ENCODE data around the gene RANBP6. TPM values are rescaled to one million over a fixed set of nuclear protein-coding genes. Genes with fewer than 3 reads are reported as not detected.
"Not testable (repeated sequence)": the region's sequence is repeated elsewhere in the genome, so short reads cannot be mapped to it uniquely, and the experiment has no call there.

RANBP6 gene
- total RNA-seq, 1 donor from 2014 or later = 14.8 TPM

DNA sequence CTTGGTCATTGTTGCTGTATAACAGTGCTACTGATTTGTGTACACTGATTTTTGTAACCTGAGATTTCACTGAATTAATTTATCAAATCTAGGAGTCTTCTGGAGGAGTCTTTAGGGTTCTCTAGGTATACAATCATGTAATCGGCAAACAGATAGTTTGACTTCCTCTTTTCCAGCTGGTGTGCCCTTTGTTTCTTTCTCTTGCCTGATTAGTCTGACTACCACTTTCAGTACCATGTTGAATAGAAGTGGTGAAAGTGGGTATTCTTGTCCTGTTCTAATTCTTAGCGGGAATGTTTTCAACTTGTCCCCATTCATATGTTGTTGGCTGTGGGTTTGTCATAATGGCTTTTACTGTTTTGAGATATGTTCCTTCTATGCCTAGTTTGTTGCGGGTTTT lies 24.7 kb upstream of the RANBP6 start:
- no peak overlapping the region for H3K4me3 ChIP-seq
- H3K4me1 ChIP-seq = no peaks in the 10 kb centered on the region
- intact Hi-C loops (cut with DNase I) = no loop called here
- H3K36me3 ChIP-seq = no peaks in the 10 kb centered on the region
- no peak overlapping the region for H3K27ac ChIP-seq
- TF ChIP-seq, protein P1, sequence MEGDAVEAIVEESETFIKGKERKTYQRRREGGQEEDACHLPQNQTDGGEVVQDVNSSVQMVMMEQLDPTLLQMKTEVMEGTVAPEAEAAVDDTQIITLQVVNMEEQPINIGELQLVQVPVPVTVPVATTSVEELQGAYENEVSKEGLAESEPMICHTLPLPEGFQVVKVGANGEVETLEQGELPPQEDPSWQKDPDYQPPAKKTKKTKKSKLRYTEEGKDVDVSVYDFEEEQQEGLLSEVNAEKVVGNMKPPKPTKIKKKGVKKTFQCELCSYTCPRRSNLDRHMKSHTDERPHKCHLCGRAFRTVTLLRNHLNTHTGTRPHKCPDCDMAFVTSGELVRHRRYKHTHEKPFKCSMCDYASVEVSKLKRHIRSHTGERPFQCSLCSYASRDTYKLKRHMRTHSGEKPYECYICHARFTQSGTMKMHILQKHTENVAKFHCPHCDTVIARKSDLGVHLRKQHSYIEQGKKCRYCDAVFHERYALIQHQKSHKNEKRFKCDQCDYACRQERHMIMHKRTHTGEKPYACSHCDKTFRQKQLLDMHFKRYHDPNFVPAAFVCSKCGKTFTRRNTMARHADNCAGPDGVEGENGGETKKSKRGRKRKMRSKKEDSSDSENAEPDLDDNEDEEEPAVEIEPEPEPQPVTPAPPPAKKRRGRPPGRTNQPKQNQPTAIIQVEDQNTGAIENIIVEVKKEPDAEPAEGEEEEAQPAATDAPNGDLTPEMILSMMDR (IDR thresholded peaks at IDR 0.05) = no peak
- H3K27me3 ChIP-seq = no peaks in the 10 kb centered on the region
- DNase-seq = no peak
- ATAC-seq = no peak
- no peaks in the 10 kb centered on the region for H3K9me3 ChIP-seq

GRCh38 chr9:6036391-6036790 lies 21.0 kb upstream of the RANBP6 start:
- intact Hi-C loops (cut with DNase I) = no loop called here
- H3K36me3 ChIP-seq = no peaks in the 10 kb centered on the region
- ATAC-seq = no peak

DNA sequence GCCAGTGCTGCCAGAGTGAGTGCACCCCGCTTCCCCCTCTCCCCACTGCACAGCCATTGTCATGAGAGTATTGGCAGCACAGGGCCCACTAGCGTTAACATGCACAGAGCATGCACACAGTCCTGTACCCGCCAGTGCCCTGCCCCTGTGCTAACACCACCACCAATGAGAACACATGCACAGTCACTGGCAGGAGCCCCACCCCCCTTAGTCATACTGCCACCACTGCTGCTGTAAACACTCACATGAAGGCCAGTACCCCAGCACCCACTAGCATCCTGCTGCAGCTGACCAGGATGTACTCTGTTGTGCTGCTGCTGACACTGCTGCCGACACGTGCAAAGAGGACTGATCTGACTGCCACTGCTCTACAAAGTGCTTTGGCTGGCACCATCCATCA lies 19.5 kb upstream of the RANBP6 start:
- TF ChIP-seq, protein P1 (IDR thresholded peaks at IDR 0.05) = no peak
- ATAC-seq (peak; percentile 36), DNase-seq (no peak)
- H3K9me3 ChIP-seq = no peaks in the 10 kb centered on the region
- no peaks in the 10 kb centered on the region for H3K36me3 ChIP-seq
- no peak overlapping the region for H3K4me3 ChIP-seq
- H3K27me3 ChIP-seq = no peaks in the 10 kb centered on the region
- intact Hi-C loops (cut with DNase I) = no loop called here
- H3K27ac ChIP-seq = no peak overlapping the region
- H3K4me1 ChIP-seq = no peaks in the 10 kb centered on the region

More at GRCh38 chr9:6036391-6036790, 21.0 kb upstream of the RANBP6 start:
- no peaks in the 10 kb centered on the region for H3K9me3 ChIP-seq
- H3K27ac ChIP-seq = no peak overlapping the region
- no peaks in the 10 kb centered on the region for H3K27me3 ChIP-seq
- H3K4me1 ChIP-seq = no peaks in the 10 kb centered on the region
- TF ChIP-seq, protein P1 (IDR thresholded peaks at IDR 0.05) = no peak
- H3K4me3 ChIP-seq = no peak overlapping the region
- DNase-seq = no peak

DNA sequence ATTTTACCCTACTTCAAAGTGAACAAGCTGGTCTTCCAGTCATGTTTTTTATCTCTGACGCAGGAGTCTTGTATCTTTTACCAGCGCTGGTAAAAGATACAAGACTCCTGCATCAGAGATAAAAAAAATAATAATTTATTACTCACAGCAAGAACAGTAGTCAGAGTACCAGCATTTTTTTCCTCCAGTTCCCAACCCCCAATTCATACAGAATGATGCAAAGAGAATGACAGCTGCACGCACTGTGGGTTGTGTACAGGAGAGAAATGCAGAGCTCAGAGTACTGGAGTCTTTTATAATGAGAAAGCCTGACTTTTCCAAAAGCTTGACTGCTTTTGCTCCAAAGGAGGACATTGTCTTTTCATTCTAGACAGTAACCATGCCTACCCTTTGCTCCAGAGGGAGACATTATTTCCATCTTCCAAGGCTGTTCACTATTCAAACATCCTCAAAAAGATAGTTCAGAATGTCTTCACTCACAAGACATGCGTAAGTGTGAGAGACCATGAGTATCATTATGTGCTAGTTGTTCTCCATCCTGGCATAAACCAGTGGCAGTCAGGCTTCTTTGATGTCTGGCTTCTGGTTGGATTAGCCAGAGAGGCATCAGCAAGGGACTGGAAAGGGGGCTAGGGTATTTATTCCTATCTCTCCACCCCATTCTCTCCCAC lies 14.3 kb upstream of the RANBP6 start:
- TF ChIP-seq, protein P1 (IDR thresholded peaks at IDR 0.05) = no peak
- Histone ChIP-seq H3K4me1 (no peaks in the 10 kb centered on the region), H3K27me3 (peaks cover 5% of the 10 kb centered on the region), H3K36me3 (no peaks in the 10 kb centered on the region), H3K27ac (no peak overlapping the region), H3K4me3 (no peak overlapping the region), H3K9me3 (no peaks in the 10 kb centered on the region)
- DNase-seq = no peak
- intact Hi-C loops (cut with DNase I) = no loop called here
- ATAC-seq = no peak

- H3K27ac ChIP-seq = no peak overlapping the region
- DNase-seq = no peak
- intact Hi-C loops (cut with DNase I) = no loop called here
- H3K27me3 ChIP-seq = peaks cover 5% of the 10 kb centered on the region
- H3K9me3 ChIP-seq = no peaks in the 10 kb centered on the region
- ATAC-seq = peak; percentile 52
- H3K4me3 ChIP-seq = no peak overlapping the region
- no peaks in the 10 kb centered on the region for H3K4me1 ChIP-seq
- H3K36me3 ChIP-seq = no peaks in the 10 kb centered on the region
- TF ChIP-seq, protein P1 (IDR thresholded peaks at IDR 0.05) = peak; percentile 54
Observed at GRCh38 chr9:6024035-6024554, 8.7 kb upstream of the RANBP6 start.

- intact Hi-C loops (cut with DNase I); H3K27me3 ChIP-seq; H3K4me3 ChIP-seq: not testable (repeated sequence)
Observed at GRCh38 chr9:6016975-6017374, 1.6 kb upstream of the RANBP6 start.

More at GRCh38 chr9:6016975-6017374, 1.6 kb upstream of the RANBP6 start:
- not testable (repeated sequence) for DNase-seq, H3K27ac ChIP-seq, H3K9me3 ChIP-seq, H3K36me3 ChIP-seq, ATAC-seq
- peaks cover 24% of the 10 kb centered on the region for H3K4me1 ChIP-seq
